Neural progenitor cell (in vitro differentiated cells): ENCODE data around the gene CABLES1.

Experiments used
- CTCF ChIP-seq: fragments of 200-600 bp; sonication (generic); IDR thresholded peaks from 2 replicates; pipeline ENCODE4 v1.5.1; 2017; ENCODE audit warnings: antibody characterized with exemption, mild to moderate bottlenecking
- EZH2 ChIP-seq: fragments of 200-600 bp; sonication (generic); IDR thresholded peaks from 2 replicates; pipeline ENCODE4 v1.6.1; 2017; ENCODE audit warnings: antibody characterized with exemption, mild to moderate bottlenecking, moderate library complexity

GRCh38 chr18:23193742-23194141 is 58.5 kb downstream of the CABLES1 start:
- no peak for TF ChIP-seq CTCF
- TF ChIP-seq EZH2, result no peak
